H1 (cell line): ENCODE results near the gene DRD2.

Experiments
- BCL11A ChIP-seq, 2 experiments: IDR thresholded peaks; one replicate each; pipeline ENCODE4 v1.6.1; 2011; ENCODE audit warnings: low read depth in 2 of 2, low read length in 2 of 2, mild to moderate bottlenecking in 2 of 2
- CBX8 ChIP-seq: fragments of 300-800, 300-1000 bp; sonication (generic); IDR thresholded peaks from 2 replicates; pipeline ENCODE4 v1.7.1; 2016; ENCODE audit warnings: low read depth, low read length, borderline replicate concordance
- CEBPB ChIP-seq: IDR thresholded peaks from 2 replicates; pipeline ENCODE4 v1.6.1; 2012; ENCODE audit warnings: low read depth, low read length
- CTBP2 ChIP-seq: IDR thresholded peaks from 2 replicates; pipeline ENCODE4 v1.7.0; 2011; ENCODE audit warnings: borderline replicate concordance, mild to moderate bottlenecking, moderate library complexity, mixed read lengths, low read length; ENCODE audit not compliant: insufficient read depth, insufficient read length
- EP300 ChIP-seq, 2 experiments: IDR thresholded peaks; 1 replicate in 1 of 2; 2 replicates in 1 of 2; pipeline ENCODE4 v1.6.1; 2011 to 2012; ENCODE audit warnings: low read depth in 2 of 2, low read length in 2 of 2, mild to moderate bottlenecking in 2 of 2, borderline replicate concordance in 1 of 2, inconsistent platforms in 1 of 2, moderate library complexity in 1 of 2
- FOSL1 ChIP-seq: IDR thresholded peaks from 2 replicates; pipeline ENCODE4 v1.6.1; 2011; ENCODE audit warnings: mild to moderate bottlenecking, low read depth, low read length, moderate library complexity; ENCODE audit not compliant: insufficient read depth
- NANOG ChIP-seq: IDR thresholded peaks from 2 replicates; pipeline ENCODE4 v1.6.1; 2011; ENCODE audit warnings: low read length, low read depth, mild to moderate bottlenecking, inconsistent platforms; ENCODE audit not compliant: insufficient read depth, poor library complexity, severe bottlenecking
- POLR2A ChIP-seq, 2 experiments: IDR thresholded peaks; 1 replicate in 1 of 2; 2 replicates in 1 of 2; pipeline ENCODE4 v1.6.1; 2011; ENCODE audit warnings: low read depth in 2 of 2, low read length in 2 of 2, mild to moderate bottlenecking in 2 of 2; ENCODE audit errors: control extremely low read depth in 1 of 2
- RAD21 ChIP-seq, 2 experiments: IDR thresholded peaks in 1 of 2; conservative IDR thresholded peaks in 1 of 2; 2 replicates each; pipeline ENCODE4 v1.6.1; 2011; ENCODE audit warnings: low read depth in 2 of 2, low read length in 2 of 2, improper control_type of control experiment in 1 of 2, inconsistent platforms in 1 of 2, mild to moderate bottlenecking in 1 of 2, moderate library complexity in 1 of 2
- RNF2 ChIP-seq: fragments of 200-900, 300-1000 bp; sonication (generic); IDR thresholded peaks from 2 replicates; pipeline ENCODE4 v1.7.1; 2016; ENCODE audit warnings: borderline replicate concordance, low read depth, mild to moderate bottlenecking, antibody characterized with exemption, low read length; ENCODE audit not compliant: poor library complexity, severe bottlenecking; ENCODE audit errors: missing control alignments
- RXRA ChIP-seq: IDR thresholded peaks from 2 replicates; pipeline ENCODE4 v1.6.1; 2011; ENCODE audit warnings: low read depth, mild to moderate bottlenecking, low read length, moderate library complexity; ENCODE audit not compliant: insufficient read depth
- ZNF274 ChIP-seq: IDR thresholded peaks from 2 replicates; pipeline ENCODE4 v1.7.0; 2012; ENCODE audit warnings: low read length, borderline replicate concordance; ENCODE audit errors: extremely low read depth
- TF ChIP-seq, protein P1 (sequence below), 3 experiments: IDR thresholded peaks; 1 replicate in 2 of 3; 2 replicates in 1 of 3; pipeline versions ENCODE4 v1.5.1 to v1.6.1; 2011; ENCODE audit warnings: low read length in 3 of 3, mild to moderate bottlenecking in 3 of 3, inconsistent platforms in 2 of 3, low read depth in 1 of 3, moderate library complexity in 1 of 3; ENCODE audit not compliant: insufficient read depth in 1 of 3; ENCODE audit errors: control extremely low read depth in 1 of 3
- TF ChIP-seq, protein P2 (sequence below): IDR thresholded peaks from 2 replicates; pipeline ENCODE4 v1.6.1; 2011; ENCODE audit warnings: low read length, improper control_type of control experiment

- TF ChIP-seq, protein P1, sequence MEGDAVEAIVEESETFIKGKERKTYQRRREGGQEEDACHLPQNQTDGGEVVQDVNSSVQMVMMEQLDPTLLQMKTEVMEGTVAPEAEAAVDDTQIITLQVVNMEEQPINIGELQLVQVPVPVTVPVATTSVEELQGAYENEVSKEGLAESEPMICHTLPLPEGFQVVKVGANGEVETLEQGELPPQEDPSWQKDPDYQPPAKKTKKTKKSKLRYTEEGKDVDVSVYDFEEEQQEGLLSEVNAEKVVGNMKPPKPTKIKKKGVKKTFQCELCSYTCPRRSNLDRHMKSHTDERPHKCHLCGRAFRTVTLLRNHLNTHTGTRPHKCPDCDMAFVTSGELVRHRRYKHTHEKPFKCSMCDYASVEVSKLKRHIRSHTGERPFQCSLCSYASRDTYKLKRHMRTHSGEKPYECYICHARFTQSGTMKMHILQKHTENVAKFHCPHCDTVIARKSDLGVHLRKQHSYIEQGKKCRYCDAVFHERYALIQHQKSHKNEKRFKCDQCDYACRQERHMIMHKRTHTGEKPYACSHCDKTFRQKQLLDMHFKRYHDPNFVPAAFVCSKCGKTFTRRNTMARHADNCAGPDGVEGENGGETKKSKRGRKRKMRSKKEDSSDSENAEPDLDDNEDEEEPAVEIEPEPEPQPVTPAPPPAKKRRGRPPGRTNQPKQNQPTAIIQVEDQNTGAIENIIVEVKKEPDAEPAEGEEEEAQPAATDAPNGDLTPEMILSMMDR (IDR thresholded peaks at IDR 0.05; ENCODE audit: control extremely low read depth in 1 of 3, insufficient read depth in 1 of 3, low read depth in 1 of 3, low read length in 3 of 3), result no peak
- TF ChIP-seq FOSL1 (no peak), EP300 (IDR thresholded peaks at IDR 0.05; ENCODE audit: borderline replicate concordance in 1 of 2, low read depth in 2 of 2, low read length in 2 of 2) (no peak), CEBPB (no peak), POLR2A (IDR thresholded peaks at IDR 0.05; ENCODE audit: control extremely low read depth in 1 of 2, low read depth in 2 of 2, low read length in 2 of 2) (no peak), RXRA (no peak), RAD21 (IDR thresholded peaks at IDR 0.05 in 1 of 2, conservative IDR thresholded peaks at IDR 0.05 in 1 of 2; ENCODE audit: low read depth in 2 of 2, low read length in 2 of 2) (no peak), NANOG (no peak), RNF2 (no peak), ZNF274 (no peak), CTBP2 (no peak), BCL11A (IDR thresholded peaks at IDR 0.05; ENCODE audit: low read depth in 2 of 2, low read length in 2 of 2) (no peak), CBX8 (no peak)
- TF ChIP-seq, protein P2, sequence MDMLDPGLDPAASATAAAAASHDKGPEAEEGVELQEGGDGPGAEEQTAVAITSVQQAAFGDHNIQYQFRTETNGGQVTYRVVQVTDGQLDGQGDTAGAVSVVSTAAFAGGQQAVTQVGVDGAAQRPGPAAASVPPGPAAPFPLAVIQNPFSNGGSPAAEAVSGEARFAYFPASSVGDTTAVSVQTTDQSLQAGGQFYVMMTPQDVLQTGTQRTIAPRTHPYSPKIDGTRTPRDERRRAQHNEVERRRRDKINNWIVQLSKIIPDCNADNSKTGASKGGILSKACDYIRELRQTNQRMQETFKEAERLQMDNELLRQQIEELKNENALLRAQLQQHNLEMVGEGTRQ, result no peak
These were observed 70.3 kb downstream of the DRD2 start for GRCh38 chr11:113404859-113405430.
